Esophagus muscularis mucosa (tissue), 4 donors: Measurements from ENCODE around the gene DIP2C. TPM values are rescaled to one million over a fixed set of nuclear protein-coding genes. Genes with fewer than 3 reads are reported as not detected.
"Not testable (repeated sequence)": the region's sequence is repeated elsewhere in the genome, so short reads cannot be mapped to it uniquely, and the experiment has no call there.

ENCODE experiments used
- DNase-seq: peaks from one replicate; pipeline ENCODE4 v3.0.0-alpha.2; 2017; ENCODE audit errors: extremely low spot score
- H3K27ac ChIP-seq, 4 donors: fragments of 200-600 bp; sonication (generic); replicated peaks in 1 of 4; 1 replicate in 3 of 4; 2 replicates in 1 of 4; pipeline ENCODE4 v1.5.1; 2016 to 2019; ENCODE audit warnings: mild to moderate bottlenecking in 1 of 4
- H3K27me3 ChIP-seq, 4 donors: fragments of 200-600 bp; sonication (generic); one replicate each; pipeline versions ENCODE4 v1.5.1 to v1.6.0; 2016 to 2019
- H3K36me3 ChIP-seq, 4 donors: fragments of 200-600 bp; sonication (generic); one replicate each; pipeline ENCODE4 v1.5.1; 2016 to 2019
- H3K4me1 ChIP-seq, 4 donors: fragments of 200-600 bp; sonication (generic); one replicate each; pipeline ENCODE4 v1.5.1; 2016 to 2019
- H3K4me3 ChIP-seq, 4 donors: fragments of 200-600 bp; sonication (generic); 1 replicate in 2 of 4; 2 replicates in 2 of 4; pipeline ENCODE4 v1.5.1; 2016 to 2019; ENCODE audit warnings: mild to moderate bottlenecking in 4 of 4, moderate library complexity in 1 of 4
- H3K9me3 ChIP-seq, 4 donors: fragments of 200-600 bp; sonication (generic); 1 replicate in 3 of 4; 2 replicates in 1 of 4; pipeline ENCODE4 v1.5.1; 2016 to 2019
- CTCF ChIP-seq, 3 experiments: fragments of 200-600 bp in 2 of 3; fragments of 450-650 bp in 1 of 3; sonication (generic) in 2 of 3; IDR thresholded peaks; one replicate each; pipeline ENCODE4 v1.5.1; 2017 to 2019; ENCODE audit warnings: antibody characterized with exemption in 3 of 3, mild to moderate bottlenecking in 2 of 3, moderate library complexity in 1 of 3
- EP300 ChIP-seq: sonication (generic); formaldehyde crosslinking; IDR thresholded peaks from one replicate; pipeline ENCODE4 v1.6.1; 2017; ENCODE audit warnings: antibody characterized with exemption
- POLR2A ChIP-seq: fragments of 450-650 bp; IDR thresholded peaks from one replicate; pipeline ENCODE4 v1.6.1; 2017; ENCODE audit warnings: antibody characterized with exemption, moderate library complexity, mild to moderate bottlenecking, low read depth
- POLR2AphosphoS5 ChIP-seq, 2 donors: sonication (generic); formaldehyde crosslinking; IDR thresholded peaks; one replicate each; pipeline ENCODE4 v1.6.1; 2017; ENCODE audit warnings: antibody characterized with exemption in 2 of 2
- WGBS: methylation state at CpG from one replicate; pipeline ENCODE4 v1.1.5; 2018; 5-methylcytosine and 5-hydroxymethylcytosine counted together
- intact Hi-C: fragments of 100-400 bp; cut with DNase I; formaldehyde crosslinking; loops from one replicate; pipeline ENCODE4 v1.15.1; 2023
- total RNA-seq, 4 donors: library from RNA; depleted of rRNA; stranded (reverse); fragments of >200 nt; gene quantifications; one replicate each; pipeline versions ENCODE4 v1.1.0 to v1.2.1, GENCODE V29; 2016

Gene DIP2C
- total RNA-seq, 4 donors from 2014 or later: 38.6 to 66.4 (median 55.7) TPM

- H3K27me3 ChIP-seq: no peaks in the 10 kb centered on the region
- intact Hi-C loops: no loop called here
- H3K4me3 ChIP-seq: no peak overlapping the region
- TF ChIP-seq EP300: no peak
- H3K9me3 ChIP-seq: no peaks in the 10 kb centered on the region
- H3K36me3 ChIP-seq: no peaks in the 10 kb centered on the region
- no peak overlapping the region for H3K27ac ChIP-seq
- H3K4me1 ChIP-seq: peaks cover 0 to 50% (median 23%) of the 10 kb centered on the region in 4 donors
- DNase-seq: no peak
- 90% methylated on average over 9 of the region's 9 CpGs for WGBS
Measured at GRCh38 chr10:535051-535450, 154.4 kb downstream of the DIP2C start.

GRCh38 chr10:534047-534566 is 155.4 kb downstream of the DIP2C start:
- Histone ChIP-seq H3K27ac (no peak overlapping the region), H3K4me3 (no peak overlapping the region), H3K36me3 (no peaks in the 10 kb centered on the region), H3K4me1 (peaks cover 0 to 60% (median 28%) of the 10 kb centered on the region in 4 donors), H3K27me3 (no peaks in the 10 kb centered on the region), H3K9me3 (no peaks in the 10 kb centered on the region)
- 84% methylated on average over 13 of the region's 14 CpGs for WGBS
- no peak for DNase-seq
- TF ChIP-seq POLR2AphosphoS5 (IDR thresholded peaks at IDR 0.05): no peak
- no peak for TF ChIP-seq EP300
- TF ChIP-seq POLR2A: no peak
- TF ChIP-seq CTCF (IDR thresholded peaks at IDR 0.05): no peak
- intact Hi-C loops: no loop called here

DNA sequence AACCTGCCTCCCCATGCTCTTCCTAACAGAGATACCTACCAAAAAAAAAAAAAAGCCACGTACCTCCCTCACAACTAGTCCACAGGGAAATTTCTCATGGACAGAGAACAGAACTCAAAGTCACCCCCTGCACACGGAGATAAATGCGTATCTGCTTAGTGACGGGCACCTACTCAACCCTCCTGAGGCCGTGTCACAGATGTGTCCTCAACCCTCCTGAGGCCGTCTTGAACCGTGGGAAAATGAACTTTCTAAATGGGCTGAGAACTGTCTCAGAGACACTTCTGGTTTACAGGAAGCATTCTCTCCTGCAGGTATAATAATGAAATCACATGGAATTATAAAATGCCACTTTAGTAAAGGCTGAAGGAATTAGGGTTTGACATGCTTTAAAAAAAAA is 155.9 kb downstream of the DIP2C start:
- Histone ChIP-seq H3K36me3 (no peaks in the 10 kb centered on the region), H3K27me3 (no peaks in the 10 kb centered on the region), H3K4me3 (no peak overlapping the region), H3K9me3 (no peaks in the 10 kb centered on the region), H3K27ac (no peak overlapping the region), H3K4me1 (peaks cover 0 to 64% (median 32%) of the 10 kb centered on the region in 4 donors)
- DNase-seq: no peak
- 85% methylated on average over 7 of the region's 7 CpGs for WGBS
- intact Hi-C loops: no loop called here
- TF ChIP-seq CTCF (IDR thresholded peaks at IDR 0.05): no peak
- TF ChIP-seq POLR2AphosphoS5 (IDR thresholded peaks at IDR 0.05): no peak
- TF ChIP-seq POLR2A: no peak
- TF ChIP-seq EP300: no peak

DNA sequence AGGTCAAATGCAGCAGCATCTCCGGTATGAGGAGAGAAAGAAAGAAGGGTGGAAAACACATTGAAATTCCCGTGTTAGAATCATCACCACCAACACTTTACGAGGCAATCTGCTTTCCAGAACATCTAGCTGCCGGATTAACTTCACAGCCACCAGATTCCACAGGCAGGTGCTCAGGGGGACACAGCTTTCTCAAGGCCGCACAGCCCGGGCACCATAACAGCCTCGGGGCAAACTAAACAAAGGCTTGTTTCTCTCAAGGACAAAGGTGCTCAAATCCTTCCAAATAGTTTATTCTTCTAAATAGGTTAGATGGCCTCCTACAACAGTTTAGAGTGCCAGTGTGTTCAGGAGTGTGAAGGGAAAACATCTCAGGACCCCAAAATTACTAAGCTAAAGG is 156.3 kb downstream of the DIP2C start:
- H3K4me3 ChIP-seq: no peak overlapping the region
- H3K36me3 ChIP-seq: no peaks in the 10 kb centered on the region
- no peaks in the 10 kb centered on the region for H3K27me3 ChIP-seq
- no peak overlapping the region for H3K27ac ChIP-seq
- peaks cover 0 to 69% (median 33%) of the 10 kb centered on the region in 4 donors for H3K4me1 ChIP-seq
- TF ChIP-seq POLR2A (no peak), POLR2AphosphoS5 (IDR thresholded peaks at IDR 0.05) (no peak), CTCF (IDR thresholded peaks at IDR 0.05) (no peak), EP300 (no peak)
- H3K9me3 ChIP-seq: no peaks in the 10 kb centered on the region
- intact Hi-C loops: no loop called here
- WGBS: 83% methylated on average over 7 of the region's 7 CpGs
- no peak for DNase-seq

- H3K27ac ChIP-seq, H3K4me3 ChIP-seq, intact Hi-C loops, DNase-seq, H3K36me3 ChIP-seq, H3K9me3 ChIP-seq, H3K27me3 ChIP-seq: not testable (repeated sequence)
- peaks cover 0 to 69% (median 29%) of the 10 kb centered on the region in 4 donors for H3K4me1 ChIP-seq
- WGBS: 78% methylated on average over 2 of the region's 2 CpGs
Measured at GRCh38 chr10:532331-532730, 157.1 kb downstream of the DIP2C start.

- Histone ChIP-seq H3K36me3 (no peaks in the 10 kb centered on the region), H3K4me1 (peaks cover 0 to 66% (median 25%) of the 10 kb centered on the region in 4 donors), H3K27ac (no peak overlapping the region), H3K9me3 (no peaks in the 10 kb centered on the region), H3K4me3 (no peak overlapping the region), H3K27me3 (no peaks in the 10 kb centered on the region)
- intact Hi-C loops: no loop called here
- no peak for TF ChIP-seq EP300
- TF ChIP-seq CTCF (IDR thresholded peaks at IDR 0.05): no peak
- TF ChIP-seq POLR2AphosphoS5 (IDR thresholded peaks at IDR 0.05): no peak
- no peak for TF ChIP-seq POLR2A
- no peak for DNase-seq
- 88% methylated on average over 18 of the region's 18 CpGs for WGBS
Measured at GRCh38 chr10:531541-531940, 157.9 kb downstream of the DIP2C start.
